ENCODE measurements around the gene AFAP1. TPM values are rescaled to one million over a fixed set of nuclear protein-coding genes. Genes with fewer than 3 reads are reported as not detected.

AFAP1 gene
- total RNA-seq, 1 experiment from 2014 or later, result 94.7 TPM

DNA sequence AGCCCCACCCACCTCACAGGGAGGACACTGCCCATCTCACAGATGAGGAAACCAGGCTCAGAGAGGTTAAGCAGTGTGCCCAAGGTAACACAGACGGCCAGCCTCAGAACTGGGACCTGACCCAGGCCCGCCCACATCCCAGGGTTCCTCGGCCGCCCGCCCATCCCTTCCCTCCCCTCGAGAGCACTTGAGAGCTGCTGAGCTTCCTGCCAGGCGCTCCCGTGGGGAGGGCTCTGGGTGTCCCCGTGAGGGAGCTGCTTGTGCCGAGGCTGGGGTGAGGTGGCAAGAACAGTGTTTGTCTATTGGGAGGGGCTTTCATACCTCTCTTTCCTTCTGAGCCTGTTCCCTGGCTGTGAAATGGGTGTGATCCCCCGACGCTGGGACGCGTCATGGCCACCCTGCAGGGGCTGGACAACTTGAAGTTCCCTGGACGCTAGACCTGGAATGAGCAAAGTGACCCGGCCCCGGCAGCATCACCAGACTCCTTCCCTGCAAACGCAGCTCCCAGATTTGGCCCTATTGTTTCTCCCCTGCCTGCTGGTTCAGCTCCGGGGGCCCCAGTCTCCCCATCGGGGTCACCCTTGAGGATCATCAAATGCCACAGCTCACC lies 204.9 kb downstream of the AFAP1 start:
- DNase-seq (ENCODE audit: low read depth, low spot score) (no peak), ATAC-seq (peak; percentile 37; the same call in 1 of the 2 replicates)
- no peaks in the 10 kb centered on the region for H3K4me1 ChIP-seq (ENCODE audit: control insufficient read depth, insufficient read depth, low read length)
- in situ Hi-C loops (cut with HindIII; ENCODE audit: low pct_unique_long_range_greater_than_20kb, low sequenced_read_pairs), result no loop called here
- no peak overlapping the region for H3K4me3 ChIP-seq (ENCODE audit: low read depth in 2 of 2, low read length in 2 of 2)
- no peaks in the 10 kb centered on the region for H3K36me3 ChIP-seq (ENCODE audit: control insufficient read depth, insufficient read depth, low read length)
- no peaks in the 10 kb centered on the region for H3K9me3 ChIP-seq (ENCODE audit: control insufficient read depth, insufficient read depth, low read depth, low read length)
- H3K27ac ChIP-seq (ENCODE audit: low read length), result no peak overlapping the region
- intact Hi-C loops (cut with micrococcal nuclease; ENCODE audit: unreplicated experiment), result no loop called here
- no peaks in the 10 kb centered on the region for H3K27me3 ChIP-seq (ENCODE audit: control insufficient read depth, insufficient read depth, low read length)
- ChIA-PET CTCF (no interaction called here), POLR2A (interaction anchor here (0.6 kb wide), 1 partner anchor 219 kb away, joined by 4 read pairs; no protein-coding TSS in a partner anchor)
- no peak for TF ChIP-seq SIN3A (IDR thresholded peaks at IDR 0.05; ENCODE audit: borderline replicate concordance, insufficient read depth, low read depth, low read length)
- TF ChIP-seq, protein P1, sequence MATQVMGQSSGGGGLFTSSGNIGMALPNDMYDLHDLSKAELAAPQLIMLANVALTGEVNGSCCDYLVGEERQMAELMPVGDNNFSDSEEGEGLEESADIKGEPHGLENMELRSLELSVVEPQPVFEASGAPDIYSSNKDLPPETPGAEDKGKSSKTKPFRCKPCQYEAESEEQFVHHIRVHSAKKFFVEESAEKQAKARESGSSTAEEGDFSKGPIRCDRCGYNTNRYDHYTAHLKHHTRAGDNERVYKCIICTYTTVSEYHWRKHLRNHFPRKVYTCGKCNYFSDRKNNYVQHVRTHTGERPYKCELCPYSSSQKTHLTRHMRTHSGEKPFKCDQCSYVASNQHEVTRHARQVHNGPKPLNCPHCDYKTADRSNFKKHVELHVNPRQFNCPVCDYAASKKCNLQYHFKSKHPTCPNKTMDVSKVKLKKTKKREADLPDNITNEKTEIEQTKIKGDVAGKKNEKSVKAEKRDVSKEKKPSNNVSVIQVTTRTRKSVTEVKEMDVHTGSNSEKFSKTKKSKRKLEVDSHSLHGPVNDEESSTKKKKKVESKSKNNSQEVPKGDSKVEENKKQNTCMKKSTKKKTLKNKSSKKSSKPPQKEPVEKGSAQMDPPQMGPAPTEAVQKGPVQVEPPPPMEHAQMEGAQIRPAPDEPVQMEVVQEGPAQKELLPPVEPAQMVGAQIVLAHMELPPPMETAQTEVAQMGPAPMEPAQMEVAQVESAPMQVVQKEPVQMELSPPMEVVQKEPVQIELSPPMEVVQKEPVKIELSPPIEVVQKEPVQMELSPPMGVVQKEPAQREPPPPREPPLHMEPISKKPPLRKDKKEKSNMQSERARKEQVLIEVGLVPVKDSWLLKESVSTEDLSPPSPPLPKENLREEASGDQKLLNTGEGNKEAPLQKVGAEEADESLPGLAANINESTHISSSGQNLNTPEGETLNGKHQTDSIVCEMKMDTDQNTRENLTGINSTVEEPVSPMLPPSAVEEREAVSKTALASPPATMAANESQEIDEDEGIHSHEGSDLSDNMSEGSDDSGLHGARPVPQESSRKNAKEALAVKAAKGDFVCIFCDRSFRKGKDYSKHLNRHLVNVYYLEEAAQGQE (IDR thresholded peaks at IDR 0.05; ENCODE audit: insufficient read depth in 1 of 2, low read depth in 2 of 2, low read length in 1 of 2), result no peak
- TF ChIP-seq, protein P2, sequence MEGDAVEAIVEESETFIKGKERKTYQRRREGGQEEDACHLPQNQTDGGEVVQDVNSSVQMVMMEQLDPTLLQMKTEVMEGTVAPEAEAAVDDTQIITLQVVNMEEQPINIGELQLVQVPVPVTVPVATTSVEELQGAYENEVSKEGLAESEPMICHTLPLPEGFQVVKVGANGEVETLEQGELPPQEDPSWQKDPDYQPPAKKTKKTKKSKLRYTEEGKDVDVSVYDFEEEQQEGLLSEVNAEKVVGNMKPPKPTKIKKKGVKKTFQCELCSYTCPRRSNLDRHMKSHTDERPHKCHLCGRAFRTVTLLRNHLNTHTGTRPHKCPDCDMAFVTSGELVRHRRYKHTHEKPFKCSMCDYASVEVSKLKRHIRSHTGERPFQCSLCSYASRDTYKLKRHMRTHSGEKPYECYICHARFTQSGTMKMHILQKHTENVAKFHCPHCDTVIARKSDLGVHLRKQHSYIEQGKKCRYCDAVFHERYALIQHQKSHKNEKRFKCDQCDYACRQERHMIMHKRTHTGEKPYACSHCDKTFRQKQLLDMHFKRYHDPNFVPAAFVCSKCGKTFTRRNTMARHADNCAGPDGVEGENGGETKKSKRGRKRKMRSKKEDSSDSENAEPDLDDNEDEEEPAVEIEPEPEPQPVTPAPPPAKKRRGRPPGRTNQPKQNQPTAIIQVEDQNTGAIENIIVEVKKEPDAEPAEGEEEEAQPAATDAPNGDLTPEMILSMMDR (IDR thresholded peaks at IDR 0.05), result no peak
- BruUV-seq (replicated peaks), result no TSS peak

DNA sequence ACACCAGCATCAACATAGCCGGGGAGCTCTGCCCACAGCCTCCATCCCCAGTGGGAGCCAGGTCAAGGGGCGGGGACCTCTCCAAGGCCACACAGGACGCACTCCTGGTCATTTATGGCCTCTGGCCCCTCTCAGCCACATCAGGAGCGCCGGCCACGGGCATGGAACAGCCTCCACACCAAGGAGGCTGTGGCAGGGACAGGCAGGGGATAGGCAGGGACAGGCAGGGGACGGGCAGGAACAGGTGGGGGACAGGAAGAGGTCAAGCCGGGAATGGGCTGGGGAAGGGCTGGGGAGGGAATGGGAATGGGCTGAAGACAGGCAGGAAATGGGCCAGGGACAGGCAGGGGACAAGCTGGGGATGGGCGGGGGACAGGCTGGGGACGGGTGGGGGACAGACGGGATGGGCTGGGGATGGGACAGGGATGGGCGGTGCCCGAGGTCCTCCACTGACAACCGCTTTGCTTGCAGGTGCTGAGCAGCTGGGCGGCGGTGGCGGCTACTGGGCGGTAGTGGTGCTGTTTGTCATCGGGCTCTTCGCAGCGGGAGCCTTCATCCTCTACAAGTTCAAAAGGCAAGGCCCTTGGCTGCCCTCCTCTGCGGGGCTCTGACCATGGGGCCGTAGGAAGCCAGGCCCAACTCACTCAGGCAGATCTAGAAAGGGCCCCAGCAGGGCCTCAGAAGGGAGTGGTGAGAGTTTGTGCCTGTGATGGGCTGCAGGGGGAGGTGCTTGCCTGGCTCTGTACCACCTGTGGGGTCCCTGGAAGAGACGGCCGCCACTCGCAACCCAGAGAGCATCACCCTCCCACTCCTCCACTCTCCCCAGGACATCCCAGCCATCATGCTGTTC lies 205.6 kb downstream of the AFAP1 start:
- intact Hi-C loops (cut with micrococcal nuclease; ENCODE audit: unreplicated experiment) (no loop called here), in situ Hi-C loops (cut with HindIII; ENCODE audit: low pct_unique_long_range_greater_than_20kb, low sequenced_read_pairs) (no loop called here)
- H3K27ac ChIP-seq (ENCODE audit: low read length), result no peak overlapping the region
- no peak for TF ChIP-seq TCF7L2 (IDR thresholded peaks at IDR 0.05; ENCODE audit: low read depth, low read length)
- no peak for TF ChIP-seq SIN3A (IDR thresholded peaks at IDR 0.05; ENCODE audit: borderline replicate concordance, insufficient read depth, low read depth, low read length)
- no peak for TF ChIP-seq POLR2AphosphoS5 (IDR thresholded peaks at IDR 0.05; ENCODE audit: low read depth, low read length)
- TF ChIP-seq, protein P1 (IDR thresholded peaks at IDR 0.05; ENCODE audit: insufficient read depth in 1 of 2, low read depth in 2 of 2, low read length in 1 of 2), result no peak
- TF ChIP-seq, protein P2 (IDR thresholded peaks at IDR 0.05), result no peak
- no TSS peak for BruUV-seq (replicated peaks)
- H3K4me3 ChIP-seq (ENCODE audit: low read depth in 2 of 2, low read length in 2 of 2), result no peak overlapping the region
- ATAC-seq (0 out of 2 replicates have a peak, but pooled peaks have one; percentile 6), DNase-seq (ENCODE audit: low read depth, low spot score) (no peak)
- POLR2A ChIA-PET, result no interaction called here
- H3K36me3 ChIP-seq (ENCODE audit: control insufficient read depth, insufficient read depth, low read length), result no peaks in the 10 kb centered on the region
- no peaks in the 10 kb centered on the region for H3K9me3 ChIP-seq (ENCODE audit: control insufficient read depth, insufficient read depth, low read depth, low read length)
- H3K4me1 ChIP-seq (ENCODE audit: control insufficient read depth, insufficient read depth, low read length), result no peaks in the 10 kb centered on the region
- CTCF ChIA-PET, result no interaction called here
- H3K27me3 ChIP-seq (ENCODE audit: control insufficient read depth, insufficient read depth, low read length), result no peaks in the 10 kb centered on the region
